Measurements from ENCODE around the gene IL1RAPL1. TPM values are rescaled to one million over a fixed set of nuclear protein-coding genes. Genes with fewer than 3 reads are reported as not detected.

Gene IL1RAPL1
- total and polyA plus RNA-seq, 8 donors = 0.05 to 0.20 (median 0.09) TPM; not detected in 5

DNA sequence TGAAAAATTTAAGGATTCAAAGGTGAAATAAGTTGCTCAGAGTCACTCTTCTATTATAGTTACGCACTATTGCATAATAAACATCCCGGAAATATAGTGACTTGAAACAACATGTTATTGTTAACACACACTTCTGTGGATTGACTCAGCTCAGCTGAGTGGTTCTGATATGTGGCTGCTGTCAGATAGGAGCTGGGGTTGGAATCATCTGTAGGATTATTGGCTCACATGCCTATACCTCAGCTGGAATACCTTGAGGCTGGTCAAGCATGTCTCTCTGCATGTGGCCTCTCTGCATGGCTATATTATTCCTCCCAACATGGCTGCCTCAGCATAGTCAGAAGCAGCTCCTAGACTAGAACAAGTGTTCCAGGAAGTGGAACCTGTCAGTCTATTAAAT lies 1141.4 kb downstream of the IL1RAPL1 start:
- TF ChIP-seq, protein P1, sequence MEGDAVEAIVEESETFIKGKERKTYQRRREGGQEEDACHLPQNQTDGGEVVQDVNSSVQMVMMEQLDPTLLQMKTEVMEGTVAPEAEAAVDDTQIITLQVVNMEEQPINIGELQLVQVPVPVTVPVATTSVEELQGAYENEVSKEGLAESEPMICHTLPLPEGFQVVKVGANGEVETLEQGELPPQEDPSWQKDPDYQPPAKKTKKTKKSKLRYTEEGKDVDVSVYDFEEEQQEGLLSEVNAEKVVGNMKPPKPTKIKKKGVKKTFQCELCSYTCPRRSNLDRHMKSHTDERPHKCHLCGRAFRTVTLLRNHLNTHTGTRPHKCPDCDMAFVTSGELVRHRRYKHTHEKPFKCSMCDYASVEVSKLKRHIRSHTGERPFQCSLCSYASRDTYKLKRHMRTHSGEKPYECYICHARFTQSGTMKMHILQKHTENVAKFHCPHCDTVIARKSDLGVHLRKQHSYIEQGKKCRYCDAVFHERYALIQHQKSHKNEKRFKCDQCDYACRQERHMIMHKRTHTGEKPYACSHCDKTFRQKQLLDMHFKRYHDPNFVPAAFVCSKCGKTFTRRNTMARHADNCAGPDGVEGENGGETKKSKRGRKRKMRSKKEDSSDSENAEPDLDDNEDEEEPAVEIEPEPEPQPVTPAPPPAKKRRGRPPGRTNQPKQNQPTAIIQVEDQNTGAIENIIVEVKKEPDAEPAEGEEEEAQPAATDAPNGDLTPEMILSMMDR (IDR thresholded peaks at IDR 0.05) = no peak
- no peaks in the 10 kb centered on the region for H3K27me3 ChIP-seq
- no peaks in the 10 kb centered on the region for H3K36me3 ChIP-seq
- WGBS, 2 donors = 76 to 81% methylated on average over 2 of the region's 2 CpGs
- FAIRE-seq (no peak), ATAC-seq (no peak), DNase-seq (no peak)
- H3K4me3 ChIP-seq = no peak overlapping the region
- H3K4me1 ChIP-seq = no peaks in the 10 kb centered on the region
- no peaks in the 10 kb centered on the region for H3K9me3 ChIP-seq
- intact Hi-C loops (cut with DNase I) = no loop called here
- H3K27ac ChIP-seq = no peak overlapping the region

DNA sequence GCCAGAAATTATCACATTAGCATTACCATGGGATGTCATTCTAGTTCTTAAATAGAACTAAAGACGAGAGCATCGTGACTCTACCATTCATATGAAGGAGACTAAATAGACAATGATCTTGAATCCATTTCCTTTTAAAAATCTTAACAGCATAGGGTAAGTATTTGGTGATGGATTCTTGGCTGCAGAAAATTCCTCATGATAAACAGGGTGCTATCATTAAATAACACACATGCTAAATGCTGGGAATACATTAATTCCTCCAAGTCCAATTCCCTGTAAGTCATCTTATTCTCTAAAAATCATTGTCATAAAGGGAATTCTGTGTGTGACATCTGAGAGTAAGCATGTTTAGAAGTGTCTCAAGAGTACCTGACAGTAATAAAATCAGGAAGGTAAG lies 1157.7 kb downstream of the IL1RAPL1 start:
- TF ChIP-seq, protein P1 (IDR thresholded peaks at IDR 0.05) = no peak
- FAIRE-seq = no peak
- H3K36me3 ChIP-seq = no peaks in the 10 kb centered on the region
- no peaks in the 10 kb centered on the region for H3K4me1 ChIP-seq
- H3K27ac ChIP-seq = no peak overlapping the region
- peaks cover 0 to 7% (median 0%) of the 10 kb centered on the region in 4 donors for H3K27me3 ChIP-seq
- WGBS, 2 donors = 63 to 82% methylated on average over 2 of the region's 2 CpGs
- H3K4me3 ChIP-seq = no peak overlapping the region
- intact Hi-C loops (cut with DNase I) = no loop called here
- DNase-seq = no peak
- no peaks in the 10 kb centered on the region for H3K9me3 ChIP-seq
- ATAC-seq = no peak

DNA sequence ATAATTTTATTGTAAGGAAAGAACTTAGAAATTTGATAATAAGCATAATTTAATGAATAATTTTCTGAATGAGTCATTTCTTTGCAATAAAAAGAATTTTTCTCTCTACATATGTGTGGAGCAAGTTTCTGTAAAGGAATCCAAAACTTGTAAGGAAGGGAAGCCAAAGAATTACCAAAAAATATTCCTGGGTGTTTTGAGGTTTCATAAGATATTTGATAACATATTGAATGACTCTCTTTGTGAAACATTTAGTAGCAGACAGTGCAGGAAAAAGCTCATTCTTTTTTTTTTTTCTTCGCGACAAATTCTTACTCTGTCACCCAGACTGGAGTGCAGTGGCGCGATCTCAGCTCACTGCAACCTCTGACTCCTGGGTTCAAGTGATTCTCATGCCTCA lies 1159.1 kb downstream of the IL1RAPL1 start:
- FAIRE-seq (peak; percentile 39), ATAC-seq (no peak), DNase-seq (no peak)
- 68 to 80% methylated on average over 4 of the region's 4 CpGs for WGBS, 2 donors
- Histone ChIP-seq H3K4me3 (no peak overlapping the region), H3K4me1 (no peaks in the 10 kb centered on the region), H3K36me3 (no peaks in the 10 kb centered on the region), H3K27ac (no peak overlapping the region), H3K27me3 (peaks cover 0 to 15% (median 0%) of the 10 kb centered on the region in 4 donors), H3K9me3 (no peaks in the 10 kb centered on the region)
- TF ChIP-seq, protein P1 (IDR thresholded peaks at IDR 0.05) = no peak
- intact Hi-C loops (cut with DNase I) = no loop called here

DNA sequence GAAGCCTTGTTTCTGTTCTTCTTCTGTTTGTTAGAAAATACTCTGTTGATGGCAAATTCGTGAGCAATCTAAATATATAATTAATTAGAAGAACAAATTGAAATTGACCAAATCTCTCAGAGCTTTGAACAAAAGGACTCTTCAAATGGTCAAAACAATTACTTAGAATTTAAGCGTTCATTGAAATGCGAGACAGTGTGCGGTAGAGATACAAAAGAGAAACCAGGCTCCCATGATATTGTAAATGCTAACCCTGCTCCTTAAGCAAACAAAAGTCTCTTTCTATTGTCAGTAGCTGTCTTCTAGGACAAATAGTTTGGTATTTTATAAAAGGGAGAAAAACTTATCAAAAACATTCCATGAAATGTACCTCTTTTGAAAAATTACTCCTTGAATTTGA lies 1174.8 kb downstream of the IL1RAPL1 start:
- intact Hi-C loops (cut with DNase I) = no loop called here
- TF ChIP-seq, protein P1 (IDR thresholded peaks at IDR 0.05) = no peak
- 51 to 55% methylated on average over 4 of the region's 4 CpGs for WGBS, 2 donors
- no peak overlapping the region for H3K27ac ChIP-seq
- peaks cover 0 to 4% (median 0%) of the 10 kb centered on the region in 4 donors for H3K27me3 ChIP-seq
- ATAC-seq (no peak), FAIRE-seq (no peak), DNase-seq (no peak)
- no peaks in the 10 kb centered on the region for H3K4me1 ChIP-seq
- H3K9me3 ChIP-seq = no peaks in the 10 kb centered on the region
- no peak overlapping the region for H3K4me3 ChIP-seq
- H3K36me3 ChIP-seq = no peaks in the 10 kb centered on the region

DNA sequence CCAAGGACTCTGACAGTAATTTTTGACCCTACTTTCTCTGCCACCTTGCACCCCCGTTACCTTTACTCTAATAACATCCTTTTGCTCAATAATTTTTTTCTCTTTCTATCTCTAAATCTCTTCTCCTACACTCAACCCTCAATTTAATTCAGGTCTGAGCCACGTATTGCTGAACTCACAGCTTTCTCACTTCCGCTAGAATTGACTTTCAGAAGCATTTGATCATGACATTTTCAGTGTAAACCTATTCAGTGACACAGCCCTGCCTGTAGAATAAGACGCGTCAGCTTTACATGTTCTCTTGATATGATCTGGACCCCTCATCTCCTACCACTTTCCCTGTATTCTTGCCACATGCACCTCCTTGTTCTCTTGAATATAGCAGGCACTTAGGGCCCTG lies 1188.6 kb downstream of the IL1RAPL1 start:
- intact Hi-C loops (cut with DNase I) = no loop called here
- Histone ChIP-seq H3K9me3 (no peaks in the 10 kb centered on the region), H3K27me3 (peaks cover 0 to 5% (median 2%) of the 10 kb centered on the region in 4 donors), H3K27ac (no peak overlapping the region), H3K36me3 (no peaks in the 10 kb centered on the region), H3K4me3 (no peak overlapping the region), H3K4me1 (no peaks in the 10 kb centered on the region)
- WGBS, 2 donors = 58 to 63% methylated on average over 5 of the region's 5 CpGs
- no peak for ATAC-seq
- DNase-seq = no peak
- TF ChIP-seq, protein P1 (IDR thresholded peaks at IDR 0.05) = no peak
- no peak for FAIRE-seq
